ENCODE data around the gene SHC2.

DNA sequence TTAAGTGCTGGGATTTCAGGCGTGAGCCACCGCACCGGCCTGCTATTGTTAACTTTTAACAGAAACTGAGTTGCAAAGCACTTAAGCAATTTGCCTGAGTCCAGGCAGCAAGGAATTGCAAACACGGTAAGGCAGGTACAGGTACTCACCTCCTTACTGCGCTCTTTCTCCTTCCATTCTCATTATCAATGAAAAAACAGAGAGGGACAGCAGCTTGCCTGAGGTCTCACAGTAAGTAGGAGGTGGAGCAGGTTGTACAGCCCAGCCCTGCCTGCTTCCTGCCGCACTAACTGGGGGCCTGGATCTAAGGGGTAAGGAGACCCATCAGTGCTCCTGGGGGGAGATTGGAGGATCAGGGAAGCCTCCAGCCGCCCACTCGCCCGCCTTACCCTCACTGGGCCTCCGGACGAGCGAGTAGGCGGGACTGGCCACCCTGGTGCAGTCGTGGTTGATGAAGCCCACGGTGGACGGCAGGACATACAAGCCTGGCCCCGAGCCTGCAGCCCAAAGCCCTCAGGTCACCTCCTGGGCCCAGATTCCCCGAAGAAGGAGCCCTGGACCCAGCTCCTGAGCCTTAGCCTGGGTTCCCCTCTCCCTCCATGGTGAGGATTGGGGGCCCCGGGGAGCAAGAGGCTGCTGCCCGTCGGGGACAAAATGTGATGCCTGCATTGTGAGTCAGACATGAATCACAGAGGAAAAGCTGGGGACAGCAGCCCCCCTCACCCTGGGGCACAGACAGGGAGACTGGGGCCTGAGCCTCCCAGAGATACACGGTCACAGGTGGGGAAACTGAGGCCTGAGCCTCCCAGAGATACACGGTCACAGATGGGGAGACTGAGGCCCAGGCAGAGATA lies 11.4 kb upstream of the SHC2 start:
- TF ChIP-seq, protein P1, sequence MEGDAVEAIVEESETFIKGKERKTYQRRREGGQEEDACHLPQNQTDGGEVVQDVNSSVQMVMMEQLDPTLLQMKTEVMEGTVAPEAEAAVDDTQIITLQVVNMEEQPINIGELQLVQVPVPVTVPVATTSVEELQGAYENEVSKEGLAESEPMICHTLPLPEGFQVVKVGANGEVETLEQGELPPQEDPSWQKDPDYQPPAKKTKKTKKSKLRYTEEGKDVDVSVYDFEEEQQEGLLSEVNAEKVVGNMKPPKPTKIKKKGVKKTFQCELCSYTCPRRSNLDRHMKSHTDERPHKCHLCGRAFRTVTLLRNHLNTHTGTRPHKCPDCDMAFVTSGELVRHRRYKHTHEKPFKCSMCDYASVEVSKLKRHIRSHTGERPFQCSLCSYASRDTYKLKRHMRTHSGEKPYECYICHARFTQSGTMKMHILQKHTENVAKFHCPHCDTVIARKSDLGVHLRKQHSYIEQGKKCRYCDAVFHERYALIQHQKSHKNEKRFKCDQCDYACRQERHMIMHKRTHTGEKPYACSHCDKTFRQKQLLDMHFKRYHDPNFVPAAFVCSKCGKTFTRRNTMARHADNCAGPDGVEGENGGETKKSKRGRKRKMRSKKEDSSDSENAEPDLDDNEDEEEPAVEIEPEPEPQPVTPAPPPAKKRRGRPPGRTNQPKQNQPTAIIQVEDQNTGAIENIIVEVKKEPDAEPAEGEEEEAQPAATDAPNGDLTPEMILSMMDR (conservative IDR thresholded peaks at IDR 0.05; ENCODE audit: low read depth in 2 of 2) = no peak
- TF ChIP-seq POLR2AphosphoS5 (IDR thresholded peaks at IDR 0.05; ENCODE audit: low read depth) (no peak), EZH2 (IDR thresholded peaks at IDR 0.05; ENCODE audit: low read depth, unreplicated experiment) (no peak), JUNB (IDR thresholded peaks at IDR 0.05; ENCODE audit: unreplicated experiment) (no peak), EZH2phosphoT487 (IDR thresholded peaks at IDR 0.05; ENCODE audit: unreplicated experiment) (no peak), CREB1 (CRISPR knock-in tag; IDR thresholded peaks at IDR 0.05; ENCODE audit: low read depth) (no peak), ZNF331 (CRISPR knock-in tag; IDR thresholded peaks at IDR 0.05; ENCODE audit: low read depth) (no peak), ZNF114 (CRISPR knock-in tag; IDR thresholded peaks at IDR 0.05) (no peak)
- TF ChIP-seq, protein P2, sequence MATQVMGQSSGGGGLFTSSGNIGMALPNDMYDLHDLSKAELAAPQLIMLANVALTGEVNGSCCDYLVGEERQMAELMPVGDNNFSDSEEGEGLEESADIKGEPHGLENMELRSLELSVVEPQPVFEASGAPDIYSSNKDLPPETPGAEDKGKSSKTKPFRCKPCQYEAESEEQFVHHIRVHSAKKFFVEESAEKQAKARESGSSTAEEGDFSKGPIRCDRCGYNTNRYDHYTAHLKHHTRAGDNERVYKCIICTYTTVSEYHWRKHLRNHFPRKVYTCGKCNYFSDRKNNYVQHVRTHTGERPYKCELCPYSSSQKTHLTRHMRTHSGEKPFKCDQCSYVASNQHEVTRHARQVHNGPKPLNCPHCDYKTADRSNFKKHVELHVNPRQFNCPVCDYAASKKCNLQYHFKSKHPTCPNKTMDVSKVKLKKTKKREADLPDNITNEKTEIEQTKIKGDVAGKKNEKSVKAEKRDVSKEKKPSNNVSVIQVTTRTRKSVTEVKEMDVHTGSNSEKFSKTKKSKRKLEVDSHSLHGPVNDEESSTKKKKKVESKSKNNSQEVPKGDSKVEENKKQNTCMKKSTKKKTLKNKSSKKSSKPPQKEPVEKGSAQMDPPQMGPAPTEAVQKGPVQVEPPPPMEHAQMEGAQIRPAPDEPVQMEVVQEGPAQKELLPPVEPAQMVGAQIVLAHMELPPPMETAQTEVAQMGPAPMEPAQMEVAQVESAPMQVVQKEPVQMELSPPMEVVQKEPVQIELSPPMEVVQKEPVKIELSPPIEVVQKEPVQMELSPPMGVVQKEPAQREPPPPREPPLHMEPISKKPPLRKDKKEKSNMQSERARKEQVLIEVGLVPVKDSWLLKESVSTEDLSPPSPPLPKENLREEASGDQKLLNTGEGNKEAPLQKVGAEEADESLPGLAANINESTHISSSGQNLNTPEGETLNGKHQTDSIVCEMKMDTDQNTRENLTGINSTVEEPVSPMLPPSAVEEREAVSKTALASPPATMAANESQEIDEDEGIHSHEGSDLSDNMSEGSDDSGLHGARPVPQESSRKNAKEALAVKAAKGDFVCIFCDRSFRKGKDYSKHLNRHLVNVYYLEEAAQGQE (IDR thresholded peaks at IDR 0.05; ENCODE audit: unreplicated experiment) = no peak
- TF ChIP-seq, protein P3, sequence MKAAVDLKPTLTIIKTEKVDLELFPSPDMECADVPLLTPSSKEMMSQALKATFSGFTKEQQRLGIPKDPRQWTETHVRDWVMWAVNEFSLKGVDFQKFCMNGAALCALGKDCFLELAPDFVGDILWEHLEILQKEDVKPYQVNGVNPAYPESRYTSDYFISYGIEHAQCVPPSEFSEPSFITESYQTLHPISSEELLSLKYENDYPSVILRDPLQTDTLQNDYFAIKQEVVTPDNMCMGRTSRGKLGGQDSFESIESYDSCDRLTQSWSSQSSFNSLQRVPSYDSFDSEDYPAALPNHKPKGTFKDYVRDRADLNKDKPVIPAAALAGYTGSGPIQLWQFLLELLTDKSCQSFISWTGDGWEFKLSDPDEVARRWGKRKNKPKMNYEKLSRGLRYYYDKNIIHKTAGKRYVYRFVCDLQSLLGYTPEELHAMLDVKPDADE (IDR thresholded peaks at IDR 0.05) = no peak

Data from GM23338 (cell line).